GM21447 (cell line): Measurements from ENCODE around the gene PLSCR4.

Experiments used
- ATAC-seq: cut with Tn5 transposase; IDR thresholded peaks from one replicate; pipeline ENCODE4 v1.9.1; 2021; ENCODE audit not compliant: unreplicated experiment

Gene PLSCR4

GRCh38 chr3:146196789-146197188 is 54.1 kb downstream of the PLSCR4 start:
- no peak for ATAC-seq

- no peak for ATAC-seq
Observed at GRCh38 chr3:146195605-146196004, 55.3 kb downstream of the PLSCR4 start.

GRCh38 chr3:146195030-146195429 is 55.9 kb downstream of the PLSCR4 start:
- no peak for ATAC-seq

GRCh38 chr3:146191051-146191450 is 59.9 kb downstream of the PLSCR4 start:
- no peak for ATAC-seq

- peak; percentile 96 for ATAC-seq
Observed at GRCh38 chr3:146189519-146190173, 61.3 kb downstream of the PLSCR4 start.

GRCh38 chr3:146187334-146187950 is 63.5 kb downstream of the PLSCR4 start:
- ATAC-seq: no peak

GRCh38 chr3:146184241-146185015 is 66.5 kb downstream of the PLSCR4 start:
- no peak for ATAC-seq

GRCh38 chr3:146181216-146181615 is 69.7 kb downstream of the PLSCR4 start:
- ATAC-seq: no peak

- no peak for ATAC-seq
Observed at GRCh38 chr3:146180376-146180775, 70.5 kb downstream of the PLSCR4 start.

- ATAC-seq: no peak
Observed at GRCh38 chr3:146178006-146178689, 72.8 kb downstream of the PLSCR4 start.

- no peak for ATAC-seq
Observed at GRCh38 chr3:146177519-146177918, 73.4 kb downstream of the PLSCR4 start.

GRCh38 chr3:146177072-146177471 is 73.8 kb downstream of the PLSCR4 start:
- ATAC-seq: no peak

GRCh38 chr3:146172586-146172985 is 78.3 kb downstream of the PLSCR4 start:
- no peak for ATAC-seq

- no peak for ATAC-seq
Observed at GRCh38 chr3:146170591-146170990, 80.3 kb downstream of the PLSCR4 start.

- ATAC-seq: no peak
Observed at GRCh38 chr3:146169891-146170290, 81.0 kb downstream of the PLSCR4 start.

- ATAC-seq: no peak
Observed at GRCh38 chr3:146166826-146167225, 84.1 kb downstream of the PLSCR4 start.

GRCh38 chr3:146166415-146166821 is 84.5 kb downstream of the PLSCR4 start:
- no peak for ATAC-seq

- ATAC-seq: no peak
Observed at GRCh38 chr3:146165877-146166276, 85.0 kb downstream of the PLSCR4 start.

GRCh38 chr3:146164971-146165769 is 85.7 kb downstream of the PLSCR4 start:
- no peak for ATAC-seq

- no peak for ATAC-seq
Observed at GRCh38 chr3:146164506-146164905, 86.4 kb downstream of the PLSCR4 start.

- ATAC-seq: no peak
Observed at GRCh38 chr3:146164071-146164470, 86.8 kb downstream of the PLSCR4 start.
